HG03432 (cell line): ENCODE measurements around the gene RIT2.

Source experiments
- ATAC-seq: cut with Tn5 transposase; IDR thresholded peaks from one replicate; pipeline ENCODE4 v1.9.1; 2021; ENCODE audit warnings: mild to moderate bottlenecking, moderate library complexity; ENCODE audit not compliant: unreplicated experiment

Gene RIT2

DNA sequence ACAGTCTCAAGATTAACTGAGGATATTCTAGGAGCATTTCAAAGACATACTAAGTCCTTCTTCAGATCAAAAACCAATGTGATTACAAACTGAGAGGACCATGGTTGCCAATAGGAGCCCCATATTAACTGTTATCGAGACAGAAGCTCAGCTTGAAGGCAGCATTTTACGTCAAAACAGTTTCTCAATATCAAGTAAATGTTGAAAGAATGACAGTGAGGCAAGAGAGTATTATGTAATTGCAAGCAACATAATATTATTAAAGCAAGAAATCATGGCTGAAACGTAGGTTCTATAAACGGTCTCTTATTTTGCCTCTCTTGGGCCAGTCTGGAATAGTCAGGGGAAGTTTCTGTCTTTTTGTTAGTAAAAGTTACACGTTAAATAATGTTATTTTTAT lies 22.9 kb downstream of the RIT2 start:
- ATAC-seq: no peak

DNA sequence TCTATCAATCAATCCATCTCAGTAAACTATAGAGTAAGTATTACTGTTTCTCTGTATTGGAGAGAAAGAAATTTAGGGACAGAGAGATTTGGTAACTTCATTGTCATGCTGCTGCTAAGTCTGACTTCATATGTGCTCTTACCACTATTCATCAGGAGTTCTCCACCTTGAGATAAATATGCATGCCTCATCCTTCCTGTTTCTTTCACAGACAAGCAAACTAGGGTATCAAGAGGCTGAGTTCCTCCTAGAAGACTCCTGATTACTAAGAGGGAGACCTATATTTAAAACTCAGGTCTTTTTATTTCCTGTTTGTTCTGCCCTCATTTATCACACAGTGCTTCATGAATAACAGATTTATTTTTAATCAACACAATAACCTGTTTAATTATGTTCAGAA lies 34.1 kb downstream of the RIT2 start:
- no peak for ATAC-seq

DNA sequence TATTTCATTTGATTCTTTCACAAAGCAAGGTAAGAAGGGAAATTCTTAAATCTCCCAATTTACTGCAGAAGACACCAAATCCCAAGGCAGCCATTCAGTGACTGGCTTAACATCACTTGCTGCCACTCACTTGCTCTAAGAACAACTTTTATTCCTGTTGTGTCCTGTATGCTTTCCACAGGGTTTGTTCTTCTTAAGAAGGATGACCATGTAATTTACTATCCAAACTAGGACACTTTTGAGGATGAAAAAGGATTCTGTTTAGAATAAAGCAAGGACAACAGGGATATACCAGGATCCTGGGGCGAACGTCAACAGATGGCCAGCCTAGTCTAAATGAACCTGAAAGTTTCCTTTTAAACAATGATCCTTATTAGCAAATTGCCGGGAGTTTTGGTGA lies 34.8 kb downstream of the RIT2 start:
- ATAC-seq: no peak

DNA sequence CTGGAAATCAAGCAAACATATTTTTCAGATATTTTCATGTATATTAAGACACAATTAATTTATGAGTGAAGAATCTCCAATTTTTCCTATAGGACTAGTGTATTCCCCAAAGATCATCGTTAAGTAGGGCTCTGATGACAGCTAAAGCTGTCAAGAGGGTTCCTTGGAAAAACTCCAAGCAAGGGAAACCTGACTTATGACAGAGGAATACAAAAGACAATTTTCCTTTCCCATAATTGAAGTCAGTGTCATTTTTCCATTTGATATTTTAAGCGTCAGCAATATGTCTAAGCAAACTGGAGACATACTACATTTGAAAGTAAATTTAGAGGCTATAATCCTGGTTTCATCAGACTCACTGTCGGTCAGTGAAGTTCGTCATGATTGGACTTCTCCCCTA lies 36.1 kb downstream of the RIT2 start:
- ATAC-seq: no peak

DNA sequence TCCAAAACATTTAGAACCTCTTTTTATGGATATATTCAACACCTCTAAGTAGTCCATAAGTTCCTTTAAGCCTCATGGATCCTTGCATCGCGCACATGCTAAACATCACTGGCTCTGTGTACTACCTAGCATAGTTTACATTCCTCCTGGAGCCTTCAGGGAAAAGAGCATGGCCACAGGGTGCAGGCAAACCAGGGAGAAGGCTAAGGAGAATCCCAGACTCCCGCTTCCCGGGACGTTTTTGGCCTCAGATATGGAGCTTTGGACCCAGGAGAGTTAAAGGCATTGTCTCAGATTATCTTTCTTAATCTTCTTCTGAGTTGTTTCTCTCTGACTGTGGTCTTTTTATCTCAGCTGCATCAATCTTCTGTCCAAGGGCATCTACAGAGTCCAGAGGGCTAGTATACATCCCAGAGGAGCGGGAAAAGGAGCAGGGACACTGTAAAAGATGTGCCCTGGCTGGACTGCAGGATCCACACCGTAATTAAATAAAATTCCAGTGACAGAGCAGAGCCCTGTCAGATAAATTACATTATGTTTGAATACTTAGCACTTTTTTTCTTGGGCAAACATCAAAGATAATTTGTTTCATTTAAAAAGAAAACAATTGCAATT lies 36.9 kb downstream of the RIT2 start:
- ATAC-seq: no peak

DNA sequence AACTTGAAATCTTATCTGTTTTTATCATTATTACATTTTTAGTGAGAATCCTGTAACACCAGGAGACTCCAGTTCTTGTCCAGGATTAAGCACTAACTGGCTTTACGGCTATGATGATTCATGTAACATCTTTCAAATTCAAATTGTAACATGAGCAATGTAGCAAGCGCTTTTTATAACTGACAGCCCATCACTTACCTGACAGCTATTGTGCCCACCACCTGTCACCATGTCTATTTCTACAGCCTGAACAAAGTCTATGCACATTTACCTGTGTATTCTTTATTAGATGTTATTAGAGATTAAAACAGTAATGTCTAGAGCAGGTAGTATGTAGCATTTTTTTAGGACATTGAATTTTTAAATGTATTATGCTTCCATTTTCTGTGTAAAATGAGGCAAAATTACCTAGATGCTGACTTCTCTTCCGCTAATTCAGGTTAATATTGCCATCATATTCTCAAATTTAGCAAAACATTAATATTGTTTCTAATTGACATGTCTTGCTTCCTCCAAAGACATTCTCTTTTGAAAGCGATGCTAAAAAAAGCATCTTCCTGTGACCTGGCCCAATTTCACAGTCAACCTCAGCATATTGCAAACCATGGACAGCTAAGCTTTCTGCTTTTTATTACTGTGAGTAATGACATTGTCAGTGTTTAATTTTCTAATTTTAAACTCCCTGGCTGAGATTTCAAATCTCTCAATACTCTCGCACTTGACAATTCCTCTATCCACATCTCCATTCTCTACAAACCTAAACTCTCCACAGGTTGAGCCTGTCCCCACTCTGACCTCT lies 37.8 kb downstream of the RIT2 start:
- no peak for ATAC-seq

DNA sequence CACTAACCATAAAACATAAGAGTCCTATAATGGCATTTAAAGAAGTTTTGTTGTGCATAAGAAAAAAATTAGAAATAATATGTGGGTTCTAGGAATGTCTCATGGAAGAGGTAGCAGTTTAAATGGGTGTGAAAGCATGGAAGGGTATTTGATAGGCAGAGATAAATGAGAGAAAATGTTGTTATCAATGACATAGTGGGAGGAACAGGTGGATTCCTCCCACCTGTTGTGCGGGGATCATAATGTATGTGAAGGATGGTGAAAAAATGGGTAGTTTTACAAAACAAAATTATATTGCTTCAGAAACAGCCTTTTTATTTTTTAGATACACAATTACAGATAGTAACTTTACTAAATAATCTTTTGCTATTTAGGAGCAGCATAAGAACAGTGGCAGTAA lies 41.7 kb downstream of the RIT2 start:
- ATAC-seq: no peak

DNA sequence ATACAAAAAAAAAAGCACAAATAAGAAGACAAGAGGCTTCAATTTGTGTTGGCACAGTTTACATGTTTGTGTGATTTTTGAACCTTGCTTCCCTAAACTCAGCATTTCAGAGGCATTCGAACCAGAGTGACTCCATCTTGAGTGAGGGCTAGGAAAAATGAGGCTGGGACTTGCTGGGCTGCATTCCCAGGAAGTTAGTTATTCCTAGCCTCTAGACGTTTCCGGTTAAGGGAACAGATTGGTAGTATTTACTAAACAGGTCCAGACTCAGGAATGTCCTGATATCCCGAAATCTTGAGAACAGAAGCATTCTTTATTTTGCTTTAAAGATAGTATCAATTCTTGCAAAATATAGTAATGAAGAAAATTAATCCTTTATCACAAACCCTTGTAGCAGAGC lies 46.7 kb downstream of the RIT2 start:
- ATAC-seq: no peak

DNA sequence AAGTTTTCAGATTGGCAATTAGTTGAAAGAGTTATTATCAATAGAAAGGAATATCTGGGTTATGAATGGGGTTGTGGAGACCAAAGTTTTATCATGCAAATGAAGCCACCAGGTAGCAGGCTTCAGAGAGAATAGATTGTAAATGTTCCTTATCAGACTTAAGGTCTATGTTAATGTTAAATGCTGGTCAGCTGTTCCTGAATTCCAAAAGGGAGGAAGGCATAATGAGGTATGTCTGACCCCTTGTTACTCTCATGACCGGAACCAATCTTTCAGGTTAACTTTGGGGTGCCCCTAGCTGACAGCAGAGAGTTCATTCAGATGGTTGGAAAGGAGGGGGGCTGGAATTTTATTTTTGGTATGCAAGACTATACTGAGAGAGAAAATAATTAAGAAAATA lies 47.9 kb downstream of the RIT2 start:
- no peak for ATAC-seq

DNA sequence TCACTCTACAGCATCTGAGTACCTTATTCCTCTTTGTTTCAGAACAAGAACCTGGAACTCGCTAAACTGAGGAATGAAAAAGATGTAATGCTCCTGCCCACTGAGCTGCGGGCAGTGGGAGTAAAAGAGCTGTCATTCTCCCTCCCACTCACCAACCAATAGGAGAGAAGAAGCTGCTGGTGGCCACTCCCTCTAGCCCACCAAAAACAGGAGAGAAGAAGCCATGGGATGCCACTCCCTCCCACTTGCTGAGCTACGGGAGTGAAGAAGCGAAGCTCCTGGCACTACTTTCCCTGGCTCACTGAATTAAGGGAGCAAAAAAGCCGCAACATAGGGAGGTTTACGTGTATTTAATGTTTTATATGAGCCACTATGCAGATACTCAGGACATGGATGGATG lies 53.7 kb downstream of the RIT2 start:
- ATAC-seq: no peak

DNA sequence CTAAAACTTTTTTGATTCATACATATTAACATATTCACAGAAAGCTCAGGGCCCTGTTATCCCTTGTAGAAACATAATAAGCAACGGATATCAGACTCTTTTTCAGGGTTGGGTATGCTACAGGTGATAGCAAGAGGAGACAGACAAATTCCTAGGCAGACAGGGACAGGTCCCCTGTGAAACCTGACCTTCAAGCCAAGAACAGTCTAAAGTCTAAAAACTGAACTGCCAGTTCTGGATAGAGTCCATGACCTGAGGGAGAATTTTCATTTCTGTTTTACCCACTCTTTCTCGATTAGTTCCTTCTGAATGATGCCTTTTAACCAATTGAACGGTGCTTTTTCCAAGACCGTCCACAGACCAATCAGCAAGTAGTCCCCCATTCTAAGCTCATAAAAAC lies 54.2 kb downstream of the RIT2 start:
- no peak for ATAC-seq

DNA sequence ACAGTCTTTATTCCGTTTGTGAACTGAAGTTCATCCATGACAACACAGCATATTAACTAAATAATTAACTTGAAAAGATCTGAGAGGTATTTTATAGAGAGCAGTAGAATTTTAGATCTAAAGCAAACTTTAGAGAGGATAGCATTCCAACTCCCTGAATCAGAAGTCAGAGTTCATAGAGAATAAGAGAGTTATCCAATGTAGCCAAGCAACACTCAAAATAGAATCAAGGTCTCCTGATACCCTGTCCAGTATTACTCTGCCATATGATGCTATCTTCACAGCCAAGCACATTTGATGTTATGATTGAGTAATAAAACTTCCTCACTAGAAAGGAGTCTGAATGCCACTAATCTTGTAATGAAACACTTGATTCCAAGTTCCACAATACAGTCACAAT lies 55.5 kb downstream of the RIT2 start:
- no peak for ATAC-seq

DNA sequence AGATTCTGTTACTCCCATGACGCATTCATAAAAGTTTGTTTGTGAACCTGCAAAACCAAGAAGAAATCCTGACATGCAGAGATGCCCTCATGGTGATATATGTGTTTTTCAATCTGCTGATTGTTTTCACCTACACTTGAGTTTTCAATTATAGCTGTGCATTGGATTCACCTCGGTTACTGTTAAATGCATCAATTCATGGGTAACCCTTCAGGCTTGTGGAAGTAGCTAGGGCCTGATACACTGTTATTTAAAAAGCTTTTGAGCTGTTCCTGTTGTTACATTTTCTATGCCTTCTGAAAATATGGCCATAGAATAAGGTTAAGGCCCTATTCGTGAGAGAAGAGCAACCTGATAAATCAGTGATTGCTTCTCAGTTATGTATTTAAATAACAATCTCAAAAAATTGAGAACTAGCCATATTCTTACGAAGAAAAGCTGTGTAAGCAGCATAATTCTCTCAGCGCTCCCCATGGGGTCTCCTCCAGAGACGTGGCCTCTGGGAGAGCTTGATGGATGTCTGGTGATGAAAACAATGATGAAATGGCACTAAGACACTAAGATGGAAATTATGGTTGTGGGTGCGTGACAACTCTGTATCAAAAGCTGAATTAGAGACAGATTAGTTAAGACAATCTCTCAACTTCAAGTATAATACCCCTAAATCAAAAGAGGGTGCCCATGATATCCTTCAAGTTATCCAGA lies 60.5 kb downstream of the RIT2 start:
- no peak for ATAC-seq

DNA sequence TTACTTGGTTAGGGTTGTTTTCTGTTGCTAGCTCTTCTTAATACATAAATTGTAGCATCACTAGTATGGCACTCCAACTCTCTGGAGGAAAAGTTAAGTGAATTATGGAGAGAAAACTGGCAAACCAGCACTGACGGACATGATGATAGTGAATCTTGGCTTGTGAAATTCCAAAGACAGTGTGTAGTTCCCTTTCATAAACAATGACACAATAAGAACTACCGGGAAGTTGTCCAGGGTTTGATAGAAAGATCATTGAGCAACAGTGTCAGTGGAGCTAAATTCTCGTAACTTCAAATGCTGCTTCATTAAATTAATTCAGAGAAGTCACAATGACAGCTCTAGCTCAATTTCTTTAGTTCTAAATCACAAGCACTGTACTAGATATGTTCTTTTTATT lies 66.5 kb downstream of the RIT2 start:
- ATAC-seq: no peak

DNA sequence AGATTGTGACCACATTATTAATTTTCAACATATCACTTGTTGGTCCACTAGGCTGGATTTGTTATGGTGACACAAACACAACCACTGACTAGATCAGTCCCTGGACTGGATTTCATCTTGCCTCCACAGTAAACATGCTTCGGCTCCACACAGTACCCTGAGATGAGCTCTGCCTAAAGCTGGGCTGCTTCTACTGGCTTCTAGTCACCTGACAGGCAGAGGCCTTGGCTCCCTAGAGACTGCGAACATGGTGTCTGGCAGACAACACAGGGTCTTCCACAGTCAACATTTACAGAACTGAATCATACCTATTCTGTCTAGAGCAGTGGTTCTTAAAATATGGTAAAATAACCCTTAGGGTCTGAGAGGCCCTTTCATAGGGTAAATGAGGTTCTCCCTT lies 69.2 kb downstream of the RIT2 start:
- no peak for ATAC-seq

DNA sequence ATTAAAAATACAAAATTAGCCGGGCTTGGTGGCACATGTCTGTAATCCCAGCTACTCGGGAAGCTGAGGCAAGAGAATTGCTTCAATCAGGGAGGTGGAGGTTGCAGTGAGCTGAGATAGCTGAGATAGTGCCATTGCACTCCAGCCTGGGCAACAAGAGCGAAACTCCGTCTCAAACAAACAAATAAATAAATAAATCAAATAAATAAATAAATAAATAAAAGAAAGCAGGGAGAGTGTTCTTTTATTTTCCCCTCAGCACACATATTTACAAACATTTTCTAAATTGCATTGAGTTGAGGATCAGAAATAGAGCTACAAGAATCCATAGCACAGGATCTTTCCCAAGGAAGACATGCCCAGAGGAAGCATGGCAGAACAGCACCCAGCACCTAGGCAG lies 71.9 kb downstream of the RIT2 start:
- no peak for ATAC-seq

DNA sequence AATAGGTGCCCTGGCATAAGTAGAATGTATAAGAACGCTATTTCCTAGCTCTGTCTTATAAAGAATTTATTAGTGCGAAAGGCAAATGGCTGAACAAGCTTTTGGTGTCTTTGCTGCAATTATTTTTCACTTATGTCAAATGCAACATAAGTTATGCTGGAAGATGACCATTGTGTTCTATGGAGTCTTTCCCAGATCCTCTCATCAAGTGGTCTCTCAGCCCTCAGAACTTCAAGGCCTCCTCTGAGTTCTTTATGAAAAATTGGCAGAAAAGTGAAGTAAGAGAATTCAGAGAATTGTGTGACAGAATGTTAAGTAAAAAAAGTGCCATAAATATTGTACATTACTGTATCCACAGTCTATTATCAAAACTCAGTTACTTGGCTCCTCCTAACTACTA lies 75.2 kb downstream of the RIT2 start:
- no peak for ATAC-seq

DNA sequence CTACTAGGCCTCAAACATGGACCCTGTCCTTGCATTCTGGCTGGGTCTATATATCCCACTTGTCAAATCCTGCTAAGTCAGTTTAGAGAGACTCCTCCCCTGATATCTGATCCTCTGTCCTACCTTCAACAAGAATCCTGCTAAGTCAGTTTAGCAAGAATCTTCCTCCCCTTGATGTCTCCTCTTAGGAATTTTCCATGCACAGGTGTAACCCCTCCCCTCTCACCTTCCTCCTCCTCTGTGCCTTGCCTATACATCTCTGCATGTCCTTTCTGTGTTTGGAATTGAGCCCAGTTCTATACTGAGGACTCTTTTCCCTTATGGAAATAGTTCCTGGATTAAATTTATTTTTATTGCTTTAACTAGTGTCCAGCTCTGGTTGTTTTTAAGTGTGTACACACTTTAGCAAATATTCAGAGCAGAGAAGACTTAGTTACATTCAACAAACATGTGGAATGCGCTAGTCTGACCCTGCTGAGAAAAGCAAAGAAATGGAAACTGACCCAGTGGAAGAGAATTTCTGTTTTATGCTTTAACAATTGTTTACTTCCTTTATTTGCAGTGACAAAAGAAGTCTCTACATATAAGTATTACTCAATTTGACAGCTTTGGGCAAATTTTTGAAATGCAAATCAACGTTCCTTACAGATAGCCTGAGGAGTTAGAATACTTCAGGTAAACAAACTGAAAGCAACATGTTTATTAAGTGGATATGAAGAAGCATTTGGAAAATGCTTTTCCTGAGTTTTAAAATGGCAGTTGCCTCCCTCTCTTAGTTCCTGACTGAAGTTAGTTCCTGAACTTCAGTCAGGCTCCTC lies 80.6 kb downstream of the RIT2 start:
- no peak for ATAC-seq

DNA sequence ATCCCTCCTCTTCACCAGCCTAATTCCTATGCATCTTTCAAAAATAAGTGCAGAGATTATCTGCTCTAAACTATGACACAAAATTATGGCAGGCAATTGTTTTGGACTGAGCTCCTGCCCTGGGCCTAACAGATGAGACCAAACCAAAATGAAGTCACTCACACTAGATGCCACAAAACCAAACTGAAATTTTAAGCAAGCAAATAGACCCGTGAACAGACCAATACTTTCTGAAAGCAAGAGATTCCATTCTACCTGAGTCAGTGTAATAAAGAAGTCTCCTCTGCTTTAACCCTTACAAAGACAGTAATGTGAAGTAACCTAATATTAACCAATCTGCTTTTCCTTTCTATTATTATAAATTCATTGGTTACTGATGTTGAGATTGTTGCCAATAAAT lies 84.3 kb downstream of the RIT2 start:
- no peak for ATAC-seq

DNA sequence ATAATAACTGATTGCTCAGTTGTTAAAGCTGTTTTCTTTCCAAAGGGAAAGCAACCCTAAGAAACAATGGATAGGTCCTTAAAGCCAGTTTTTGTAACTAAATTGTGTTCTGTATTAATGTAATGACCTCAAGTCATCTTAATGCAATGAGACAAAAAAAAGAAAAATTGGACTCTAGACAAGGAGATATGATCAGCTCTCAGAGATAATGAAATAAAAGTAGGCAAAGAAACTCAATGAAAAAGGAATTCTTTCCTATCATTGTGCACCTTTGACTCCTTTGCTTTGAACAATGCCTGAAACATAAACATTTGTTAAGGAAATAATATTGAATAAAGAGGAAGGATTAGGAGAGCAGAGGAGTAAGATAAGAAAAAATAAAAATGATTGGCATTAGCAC lies 86.1 kb downstream of the RIT2 start:
- ATAC-seq: no peak

DNA sequence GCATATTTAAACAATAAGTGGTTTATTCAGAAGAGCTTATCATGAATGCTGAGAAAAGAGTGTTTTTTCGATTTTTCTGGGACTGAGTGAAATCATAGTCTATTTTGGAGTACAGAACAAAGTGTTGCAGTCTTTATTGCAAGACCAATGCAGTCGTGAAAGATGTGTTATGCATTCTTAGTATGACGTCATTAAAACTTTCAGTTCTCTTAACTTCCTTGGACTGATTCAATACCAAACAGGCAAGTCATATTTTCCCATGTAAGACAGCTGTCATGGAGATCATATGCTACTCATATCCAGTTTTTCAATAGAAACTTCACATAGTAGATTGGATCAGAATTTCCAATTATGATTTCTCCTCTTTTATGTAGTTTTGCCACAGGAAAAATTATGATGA lies 92.6 kb downstream of the RIT2 start:
- no peak for ATAC-seq
